Upper lobe of right lung (tissue), 1 donor: Measurements from ENCODE around the gene RAB40AL. TPM values are rescaled to one million over a fixed set of nuclear protein-coding genes. Genes with fewer than 3 reads are reported as not detected.

ENCODE experiments used
- total RNA-seq: library from RNA; stranded (reverse); fragmentation: NEBNext Ultra II Directional; extraction: Animal tissue kit (Norgen Biotek cat#: 25700); gene quantifications from one replicate; pipeline ENCODE4 v1.2.1, GENCODE V29; 2021
- donor health status: DM: no; HTN: yes; CAD: no; lungs with severe emphysema.

RAB40AL gene
- total RNA-seq, 1 donor from 2014 or later: 0.52 TPM

Other genes with a start within 250 kb of the RAB40AL start
- gene GPRASP2, start 224.8 kb upstream of the RAB40AL start, total RNA-seq: 8.0 TPM
- gene GPRASP3, start 216.5 kb upstream of the RAB40AL start, total RNA-seq: 4.3 TPM
- gene BEX1, start 126.9 kb downstream of the RAB40AL start, total RNA-seq: 1.0 TPM
- 14.1 TPM for gene NXF3, start 155.9 kb downstream of the RAB40AL start, total RNA-seq